Vagina (tissue), 2 donors: ENCODE results near the gene ADNP2. TPM values are rescaled to one million over a fixed set of nuclear protein-coding genes. Genes with fewer than 3 reads are reported as not detected.

Source experiments
- DNase-seq, 2 donors: peaks; one replicate each; pipeline ENCODE4 v3.0.0-alpha.2; 2017; ENCODE audit errors: extremely low spot score in 2 of 2
- H3K27ac ChIP-seq: fragments of 200-600 bp; sonication (generic); one replicate; pipeline ENCODE4 v1.5.1; 2019
- H3K27me3 ChIP-seq: fragments of 200-600 bp; sonication (generic); one replicate; pipeline ENCODE4 v1.5.1; 2019
- H3K36me3 ChIP-seq, 2 donors: fragments of 200-600 bp; sonication (generic); one replicate each; pipeline ENCODE4 v1.5.1; 2017 to 2019
- H3K4me1 ChIP-seq: fragments of 200-600 bp; sonication (generic); one replicate; pipeline ENCODE4 v1.5.1; 2019
- H3K4me3 ChIP-seq, 2 donors: fragments of 200-600 bp; sonication (generic); 1 replicate in 1 of 2; 2 replicates in 1 of 2; pipeline ENCODE4 v1.5.1; 2016 to 2019
- H3K9me3 ChIP-seq: fragments of 200-600 bp; sonication (generic); one replicate; pipeline ENCODE4 v1.5.1; 2019
- POLR2A ChIP-seq, 2 donors: fragments of 450-650 bp; IDR thresholded peaks; one replicate each; pipeline ENCODE4 v1.6.1; 2017; ENCODE audit warnings: antibody characterized with exemption in 2 of 2, mild to moderate bottlenecking in 2 of 2, moderate library complexity in 2 of 2
- POLR2AphosphoS5 ChIP-seq, 2 donors: sonication (generic); formaldehyde crosslinking; IDR thresholded peaks; one replicate each; pipeline ENCODE4 v1.9.0; 2017; ENCODE audit warnings: antibody characterized with exemption in 2 of 2, mild to moderate bottlenecking in 2 of 2, low read depth in 1 of 2; ENCODE audit not compliant: insufficient read depth in 1 of 2
- intact Hi-C: fragments of 100-400 bp; cut with DNase I; formaldehyde crosslinking; loops from one replicate; pipeline ENCODE4 v1.15.1; 2023
- total RNA-seq: library from RNA; depleted of rRNA; stranded (reverse); fragments of >200 nt; gene quantifications from one replicate; pipeline ENCODE4 v1.2.3, GENCODE V29; 2016
- TF ChIP-seq, protein P1 (sequence below), 3 experiments: fragments of 450-650 bp in 2 of 3; fragments of 200-600 bp in 1 of 3; sonication (generic) in 1 of 3; IDR thresholded peaks; one replicate each; pipeline ENCODE4 v1.5.1; 2017 to 2019; ENCODE audit warnings: antibody characterized with exemption in 3 of 3, mild to moderate bottlenecking in 2 of 3, moderate library complexity in 2 of 3

The ADNP2 gene
- total RNA-seq, 1 donor from 2014 or later: 21.4 TPM

DNA sequence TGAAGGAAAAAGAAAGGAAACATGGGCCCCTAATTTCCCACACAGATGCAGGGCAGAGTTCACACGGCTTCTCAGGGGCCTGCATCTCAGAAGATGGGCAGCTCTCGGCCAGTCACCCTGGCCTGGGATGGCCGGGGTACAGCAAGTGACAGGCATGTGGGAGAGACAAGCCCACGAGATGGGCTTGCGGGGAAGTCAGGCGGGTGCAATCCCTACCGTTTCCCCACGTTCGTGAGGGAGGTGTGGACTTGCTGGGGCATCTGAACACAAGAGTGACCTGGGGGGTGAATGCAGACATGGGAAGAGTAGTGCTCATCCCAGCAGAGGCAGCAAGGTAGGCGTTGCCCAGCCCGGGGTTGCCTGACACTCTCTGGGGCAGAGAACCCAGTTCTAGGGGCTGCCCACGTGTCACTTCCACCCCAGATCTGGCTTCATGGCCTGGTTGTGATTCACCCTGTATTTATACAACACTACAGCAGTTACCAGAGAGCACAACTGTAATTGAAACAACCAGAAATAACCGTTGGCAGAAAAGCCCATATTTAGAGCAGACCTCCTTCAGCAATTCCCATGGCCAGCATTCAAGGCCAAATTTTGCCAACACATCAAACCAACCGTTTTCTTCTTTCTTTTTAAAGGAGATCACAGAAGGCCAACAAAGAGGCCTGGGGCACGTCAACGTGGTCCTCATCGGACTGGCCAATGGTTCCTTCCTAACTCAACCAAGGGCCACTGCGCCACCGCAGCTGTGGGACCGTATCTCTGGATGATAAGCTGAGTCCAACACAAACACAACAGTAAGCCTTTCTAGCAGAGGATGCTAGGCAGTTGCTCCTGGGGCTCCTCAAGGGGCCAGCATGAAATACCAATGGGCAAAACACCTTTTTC, 79.8 kb downstream of the ADNP2 start:
- Histone ChIP-seq H3K4me3 (no peak overlapping the region), H3K36me3 (no peaks in the 10 kb centered on the region), H3K27me3 (no peaks in the 10 kb centered on the region), H3K27ac (no peak overlapping the region), H3K4me1 (peaks cover 4% of the 10 kb centered on the region), H3K9me3 (no peaks in the 10 kb centered on the region)
- intact Hi-C loops: no loop called here
- TF ChIP-seq, protein P1, sequence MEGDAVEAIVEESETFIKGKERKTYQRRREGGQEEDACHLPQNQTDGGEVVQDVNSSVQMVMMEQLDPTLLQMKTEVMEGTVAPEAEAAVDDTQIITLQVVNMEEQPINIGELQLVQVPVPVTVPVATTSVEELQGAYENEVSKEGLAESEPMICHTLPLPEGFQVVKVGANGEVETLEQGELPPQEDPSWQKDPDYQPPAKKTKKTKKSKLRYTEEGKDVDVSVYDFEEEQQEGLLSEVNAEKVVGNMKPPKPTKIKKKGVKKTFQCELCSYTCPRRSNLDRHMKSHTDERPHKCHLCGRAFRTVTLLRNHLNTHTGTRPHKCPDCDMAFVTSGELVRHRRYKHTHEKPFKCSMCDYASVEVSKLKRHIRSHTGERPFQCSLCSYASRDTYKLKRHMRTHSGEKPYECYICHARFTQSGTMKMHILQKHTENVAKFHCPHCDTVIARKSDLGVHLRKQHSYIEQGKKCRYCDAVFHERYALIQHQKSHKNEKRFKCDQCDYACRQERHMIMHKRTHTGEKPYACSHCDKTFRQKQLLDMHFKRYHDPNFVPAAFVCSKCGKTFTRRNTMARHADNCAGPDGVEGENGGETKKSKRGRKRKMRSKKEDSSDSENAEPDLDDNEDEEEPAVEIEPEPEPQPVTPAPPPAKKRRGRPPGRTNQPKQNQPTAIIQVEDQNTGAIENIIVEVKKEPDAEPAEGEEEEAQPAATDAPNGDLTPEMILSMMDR (IDR thresholded peaks at IDR 0.05): no peak
- TF ChIP-seq POLR2A (IDR thresholded peaks at IDR 0.05) (no peak), POLR2AphosphoS5 (IDR thresholded peaks at IDR 0.05; ENCODE audit: insufficient read depth in 1 of 2, low read depth in 1 of 2) (no peak)
- DNase-seq: no peak

DNA sequence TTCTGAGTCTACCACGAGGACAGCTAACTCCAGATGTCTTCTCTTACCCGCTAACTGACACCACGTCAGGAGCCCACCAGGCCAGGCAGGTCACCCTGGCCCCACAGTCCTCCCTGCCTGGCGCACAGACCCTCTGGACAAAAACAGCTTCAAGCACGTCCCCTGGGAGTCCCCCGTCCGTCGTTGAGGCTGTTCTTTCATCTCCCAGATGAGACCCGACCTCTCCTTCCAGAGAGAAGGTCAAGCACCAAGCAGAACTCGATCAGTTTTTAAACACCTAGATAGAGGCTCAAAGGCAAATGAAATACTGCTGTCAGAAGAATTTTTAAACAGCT, 80.4 kb downstream of the ADNP2 start:
- Histone ChIP-seq H3K9me3 (no peaks in the 10 kb centered on the region), H3K4me1 (peaks cover 4% of the 10 kb centered on the region), H3K36me3 (no peaks in the 10 kb centered on the region), H3K4me3 (no peak overlapping the region), H3K27ac (no peak overlapping the region), H3K27me3 (no peaks in the 10 kb centered on the region)
- no peak for TF ChIP-seq POLR2A (IDR thresholded peaks at IDR 0.05)
- TF ChIP-seq POLR2AphosphoS5 (IDR thresholded peaks at IDR 0.05; ENCODE audit: insufficient read depth in 1 of 2, low read depth in 1 of 2): no peak
- TF ChIP-seq, protein P1 (IDR thresholded peaks at IDR 0.05): no peak
- intact Hi-C loops: no loop called here
- DNase-seq: no peak

Other genes with a start within 250 kb of the ADNP2 start
- gene SLC66A2, start 157.6 kb upstream of the ADNP2 start, total RNA-seq: 32.2 TPM
- 32.2 TPM for gene HSBP1L1, start 144.6 kb upstream of the ADNP2 start, total RNA-seq
- gene TXNL4A, start 120.7 kb upstream of the ADNP2 start, total RNA-seq: 24.8 TPM
- gene RBFA, start 74.8 kb upstream of the ADNP2 start, total RNA-seq: 30.2 TPM
- 32.7 TPM for gene PARD6G, start 138.3 kb downstream of the ADNP2 start, total RNA-seq